ENCODE results near the gene ASNSD1.
A peak's percentile ranks its signal among the peaks of the same experiment; 100 is the strongest.

ASNSD1 gene

DNA sequence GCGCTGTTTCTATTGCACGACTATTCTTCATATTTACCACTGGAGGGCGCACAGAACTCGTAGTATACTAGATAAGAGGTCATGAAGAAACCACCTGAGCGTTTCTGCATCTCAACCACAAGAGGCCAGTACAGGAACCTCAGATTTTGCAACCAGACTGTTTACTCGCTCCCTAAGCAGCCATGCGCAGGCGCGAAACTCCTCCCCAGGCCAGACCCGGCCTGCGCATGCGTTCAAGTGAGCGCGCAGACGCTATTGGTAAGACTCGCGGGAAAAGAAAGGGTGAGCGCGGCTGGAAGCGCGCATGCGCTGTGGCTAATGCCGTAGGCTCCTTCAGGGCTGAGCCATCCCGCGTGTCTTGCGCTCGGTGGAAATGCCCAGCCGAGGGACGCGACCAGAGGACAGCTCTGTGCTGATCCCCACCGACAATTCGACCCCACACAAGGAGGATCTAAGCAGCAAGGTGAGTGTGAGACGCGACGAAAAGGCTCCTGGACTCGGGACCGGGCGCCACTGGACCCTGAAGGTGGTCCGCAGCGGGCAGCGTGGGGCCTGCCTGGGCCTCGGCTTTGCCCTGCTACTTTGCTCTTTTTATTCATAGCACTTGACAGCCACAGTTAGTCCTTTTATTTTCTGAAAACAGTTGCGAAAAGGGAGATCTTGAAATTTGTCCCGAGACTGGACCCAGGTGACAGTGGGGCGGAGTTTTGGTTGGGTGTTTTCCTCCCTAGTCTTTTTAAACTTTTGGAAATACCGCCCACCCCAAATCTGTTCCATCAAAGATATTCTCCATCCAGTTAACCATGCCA is at the start of gene ASNSD1:
TSS of gene ASNSD1 (plus strand) at position 312 of the 809 bp plus-strand sequence. CDS start 4,674 bp downstream, outside the sequence.
- DNase-seq, result peak; percentile 97

DNA sequence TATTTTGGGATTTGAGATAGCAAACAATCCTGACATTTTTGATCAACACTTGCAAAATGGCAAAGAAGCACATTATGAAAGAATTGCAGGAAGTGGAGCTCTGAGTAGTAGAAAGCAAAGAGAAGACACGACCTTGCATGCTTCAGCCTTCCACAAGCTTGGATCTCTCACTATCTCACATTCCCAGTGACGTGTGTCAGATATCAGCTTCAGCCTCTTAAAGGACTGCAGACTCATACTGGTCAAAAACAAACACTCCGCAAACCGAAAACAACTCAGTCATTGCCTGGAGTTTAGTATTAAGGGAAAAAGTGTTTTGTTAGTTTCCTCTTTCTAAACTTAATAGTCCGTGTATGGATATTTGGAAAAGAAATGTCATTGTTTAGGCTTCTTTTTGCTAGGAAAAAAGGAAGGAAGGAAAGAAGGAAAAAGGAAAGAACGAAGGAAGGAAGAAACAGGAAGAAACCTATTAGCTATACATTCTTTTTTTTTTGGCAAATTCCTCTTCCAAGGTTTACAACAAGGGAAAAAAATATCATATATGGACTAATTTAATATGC is 48.1 kb upstream of the ASNSD1 start:
- no peak for DNase-seq

DNA sequence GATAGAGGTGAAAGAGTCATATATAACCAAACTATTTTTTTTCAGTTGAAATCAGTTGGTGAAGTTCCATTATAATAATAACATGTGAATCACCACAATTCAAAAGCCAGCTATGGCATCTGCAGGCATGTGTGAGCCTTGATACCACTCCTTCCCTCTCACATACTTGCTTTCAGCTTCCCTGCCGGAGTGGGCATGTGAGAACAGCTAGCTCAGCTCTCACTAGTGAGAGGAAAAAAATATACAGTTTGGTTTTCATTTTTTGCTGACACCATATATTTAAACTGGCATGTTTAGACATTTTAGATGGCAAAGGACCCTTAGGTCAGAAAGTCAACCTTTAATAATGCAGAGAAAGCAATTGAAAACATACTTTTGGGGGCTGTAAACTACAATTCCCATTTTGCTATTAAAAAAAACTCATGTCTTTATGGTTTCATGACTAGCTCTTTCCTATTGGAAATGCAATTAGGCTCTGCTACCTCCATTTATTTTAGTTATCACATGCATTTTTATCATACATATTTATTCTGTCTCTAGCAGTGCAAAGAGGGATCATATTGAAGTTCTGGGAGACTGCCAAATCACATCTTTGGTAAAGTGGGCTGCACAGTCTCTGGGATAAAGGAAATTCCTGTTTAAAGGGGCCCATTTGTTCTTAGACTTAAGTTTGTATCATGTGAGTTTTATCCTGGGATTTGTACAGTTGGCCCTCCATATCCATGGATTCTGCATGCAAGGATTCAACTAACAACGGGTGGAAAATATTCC is 47.4 kb upstream of the ASNSD1 start:
- no peak for DNase-seq

DNA sequence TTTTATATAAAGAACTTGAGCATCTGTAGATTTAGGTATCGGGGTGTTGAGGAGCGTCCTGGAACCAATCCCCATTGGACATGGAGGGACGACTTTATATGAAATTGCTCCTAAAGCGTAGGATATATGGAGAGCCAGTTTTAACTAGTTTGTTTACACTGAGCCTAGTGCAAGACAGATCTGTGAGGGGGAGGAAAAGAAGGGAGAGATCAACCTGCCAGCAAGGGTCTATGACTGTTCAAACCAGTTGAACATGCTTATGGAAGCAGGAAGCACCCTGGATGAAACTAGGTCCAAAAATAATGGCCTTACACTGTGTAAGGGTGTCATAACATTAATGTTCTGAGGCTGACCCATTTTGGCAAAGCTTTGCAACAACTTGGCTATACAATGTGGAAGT is 46.7 kb upstream of the ASNSD1 start:
- no peak for DNase-seq

DNA sequence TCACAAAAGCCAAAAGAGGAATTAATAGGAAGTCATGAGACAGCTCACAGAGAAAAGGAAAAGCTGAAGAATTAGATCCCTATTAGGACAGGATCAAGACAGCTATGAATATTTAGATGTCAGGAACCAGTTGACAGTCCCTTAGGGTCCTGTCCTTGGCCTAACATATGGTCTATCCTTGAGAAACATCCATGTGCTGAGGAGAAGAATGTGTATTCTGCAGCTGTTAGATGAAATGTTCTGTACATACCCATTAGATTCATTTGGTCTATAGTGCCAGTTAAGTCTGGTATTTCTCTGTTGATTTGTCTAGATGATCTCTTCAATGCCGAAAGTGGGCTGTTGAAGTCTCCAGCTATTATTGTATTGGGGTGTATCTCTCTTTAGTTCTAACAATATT is 43.1 kb upstream of the ASNSD1 start:
- no peak for DNase-seq

DNA sequence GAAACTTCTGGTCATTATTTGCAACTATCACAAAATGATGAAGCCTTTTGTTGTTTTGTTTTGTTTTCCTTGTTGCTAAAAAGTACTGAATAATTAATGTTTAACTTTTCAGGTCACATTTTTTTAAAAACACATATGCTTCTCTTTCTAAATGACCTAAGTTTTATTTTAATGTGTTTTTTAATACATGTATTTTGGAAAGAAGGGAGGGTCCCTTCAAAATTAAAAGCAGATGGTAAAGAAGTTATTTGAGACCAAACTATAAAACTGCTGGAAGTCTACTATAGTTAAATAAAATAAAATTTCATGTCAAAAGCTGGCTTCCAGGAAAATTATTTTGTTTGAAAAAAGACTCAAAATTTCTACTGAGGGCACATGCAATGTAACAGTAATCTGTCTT is 39.5 kb upstream of the ASNSD1 start:
- no peak for DNase-seq

DNA sequence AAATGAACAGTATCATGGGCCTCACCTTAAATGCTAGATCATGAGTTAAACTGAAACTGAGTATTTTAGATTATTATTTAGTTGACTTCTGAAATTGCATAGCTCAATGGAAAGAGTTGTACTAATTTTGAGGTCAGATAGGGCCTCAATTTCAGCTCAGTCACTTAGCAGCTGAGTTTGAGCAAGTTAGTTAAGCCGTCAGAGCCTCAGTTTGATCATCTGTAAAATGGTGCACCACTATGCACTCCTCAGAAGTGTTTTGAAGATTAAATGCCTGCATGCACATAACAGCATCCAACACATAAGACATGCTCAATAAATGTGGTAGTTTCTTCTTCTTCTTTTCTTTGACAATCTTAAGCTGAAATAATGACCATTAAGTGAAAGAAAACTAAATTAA is 38.2 kb upstream of the ASNSD1 start:
- no peak for DNase-seq

DNA sequence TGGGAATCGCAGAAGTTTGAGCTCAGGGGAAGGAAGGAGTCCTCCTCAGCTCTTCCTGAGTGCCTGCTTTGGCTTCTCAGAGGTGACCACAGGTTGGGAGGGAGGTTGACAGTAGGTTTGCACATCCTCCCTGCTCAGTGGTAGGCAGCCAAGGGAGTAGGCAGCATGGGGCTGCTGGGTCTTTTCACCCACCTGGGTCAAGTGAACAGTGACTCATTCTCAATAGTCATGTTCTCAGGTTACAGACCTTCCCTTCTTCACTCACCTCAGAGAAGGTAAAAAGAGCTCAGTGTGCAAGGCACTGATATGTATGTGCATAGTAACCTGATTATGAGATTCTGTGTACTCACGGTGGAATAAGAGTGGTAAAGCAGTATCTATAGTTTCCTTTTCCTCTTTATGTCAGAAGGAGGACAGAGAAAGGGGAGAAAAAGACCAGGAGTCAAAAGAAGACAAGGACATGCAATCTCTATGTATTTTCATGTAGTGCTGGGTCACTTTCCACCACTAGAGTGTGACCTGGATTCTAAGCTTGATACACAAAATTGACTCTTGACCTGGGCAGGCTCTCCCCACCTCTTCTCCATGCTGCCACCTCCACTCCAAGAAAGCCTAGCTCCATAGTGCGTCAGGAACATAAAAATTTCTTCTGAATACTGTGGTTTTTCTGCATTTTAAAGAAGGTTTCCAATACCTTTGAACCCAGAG is 36.5 kb upstream of the ASNSD1 start:
- DNase-seq, result no peak

DNA sequence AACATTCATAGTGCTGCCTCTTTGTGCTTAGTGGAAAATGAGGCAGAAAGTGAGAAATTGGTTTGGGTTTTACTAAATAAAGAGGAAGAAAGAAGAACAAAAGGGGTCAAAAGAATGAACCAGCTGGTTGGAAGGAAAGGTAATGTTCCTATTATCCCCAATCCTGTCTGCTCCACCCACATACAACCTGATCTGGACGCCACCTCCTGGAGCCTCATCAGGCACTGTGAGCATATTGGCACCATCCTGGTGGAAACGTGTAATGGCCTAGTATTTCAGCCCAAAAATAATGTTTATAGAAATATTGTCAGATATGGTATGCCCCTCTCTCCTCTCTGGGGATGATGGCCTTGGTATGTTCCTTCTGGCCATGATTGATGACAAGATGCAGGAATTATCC is 35.6 kb upstream of the ASNSD1 start:
- no peak for DNase-seq

DNA sequence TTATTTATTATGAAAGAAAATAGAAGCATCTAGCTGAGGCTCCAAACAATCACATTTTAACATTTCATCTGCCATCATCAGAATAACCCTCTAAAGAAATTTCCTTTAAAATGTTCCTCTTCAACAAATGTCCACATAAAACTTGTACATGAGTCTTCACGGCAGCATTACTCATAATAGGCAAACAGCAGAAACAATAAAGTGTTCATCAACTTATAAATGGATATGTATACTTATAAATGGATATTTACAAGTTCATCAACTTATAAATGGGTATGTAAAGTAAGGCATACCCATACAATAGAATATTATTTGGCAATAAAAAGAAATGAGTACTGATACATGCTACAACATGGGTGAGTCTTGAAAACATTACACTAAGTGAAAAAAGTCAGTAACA is 33.5 kb upstream of the ASNSD1 start:
- DNase-seq, result no peak

DNA sequence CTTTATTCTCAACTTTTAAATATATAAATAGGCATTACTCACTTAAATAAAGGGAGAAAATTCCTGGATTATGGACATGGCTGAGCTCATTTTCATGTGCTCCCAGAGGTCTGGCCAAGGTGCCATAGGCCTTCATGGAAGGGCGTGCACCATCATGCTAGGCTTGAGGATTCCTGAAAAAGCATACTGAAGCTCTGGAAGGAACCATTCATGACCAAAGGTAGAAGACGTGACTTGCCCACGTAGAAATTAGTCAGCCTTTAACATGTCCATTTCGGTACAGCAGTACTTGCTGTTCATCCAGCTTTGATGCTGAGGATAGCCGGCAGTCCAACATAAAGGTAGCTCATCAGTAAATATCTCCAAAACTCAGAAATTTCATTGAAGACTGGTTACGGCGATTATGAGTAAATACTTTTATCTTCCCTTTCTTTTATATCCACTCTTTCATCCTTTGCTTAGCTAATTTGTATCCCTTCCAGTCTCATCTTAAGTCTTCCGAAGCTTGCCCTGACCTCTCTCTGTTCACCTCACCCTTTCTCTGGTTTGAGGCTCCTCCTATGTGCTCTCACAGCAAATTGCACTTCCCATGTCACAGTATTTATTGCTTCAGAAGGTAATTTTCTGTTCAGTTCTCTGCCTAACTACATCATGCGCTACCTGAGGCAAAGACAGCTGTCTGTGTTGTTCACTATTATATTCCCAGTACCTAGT is 32.3 kb upstream of the ASNSD1 start:
- DNase-seq, result no peak

DNA sequence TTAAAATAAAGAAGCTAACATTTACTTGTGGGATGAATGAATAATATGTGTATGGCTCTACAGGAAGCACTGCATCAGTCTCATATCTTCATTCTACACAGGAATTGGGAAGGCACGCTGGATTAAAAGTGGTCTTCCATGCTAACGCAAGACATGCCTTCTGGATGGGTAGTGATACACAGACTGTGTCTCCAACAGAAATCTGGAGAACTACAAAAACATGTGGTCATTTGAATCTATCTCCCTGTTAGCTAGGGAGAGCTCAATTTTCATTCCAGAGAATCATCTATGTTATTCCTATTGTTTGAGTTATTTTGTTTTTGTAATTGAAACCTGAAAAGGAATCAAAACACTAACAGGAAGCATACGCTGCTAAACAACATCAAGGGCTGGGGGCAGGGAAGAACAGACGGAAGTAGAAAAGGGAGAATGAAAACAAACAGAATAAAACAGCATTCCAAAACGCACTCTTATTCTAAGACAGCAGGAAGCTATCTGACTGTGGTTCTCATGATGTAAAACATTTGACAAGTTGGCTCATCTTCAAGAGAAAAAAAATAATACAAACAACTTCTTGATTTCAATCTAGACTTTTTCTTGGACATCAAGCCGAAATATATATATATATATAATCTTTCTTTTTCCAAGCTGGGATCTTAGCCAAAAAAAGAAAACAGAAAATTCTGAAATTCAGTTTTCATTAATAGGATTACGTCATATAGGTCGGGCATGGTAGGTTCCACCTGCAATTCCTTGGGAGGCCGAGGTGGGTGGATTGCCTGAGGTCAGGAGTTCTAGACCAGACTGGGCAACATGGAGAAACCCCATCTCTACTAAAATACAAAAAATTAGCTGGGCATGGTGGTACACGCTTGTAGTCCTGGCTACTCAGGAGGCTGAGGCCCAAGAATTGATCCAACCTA is 31.5 kb upstream of the ASNSD1 start:
- DNase-seq, result no peak

DNA sequence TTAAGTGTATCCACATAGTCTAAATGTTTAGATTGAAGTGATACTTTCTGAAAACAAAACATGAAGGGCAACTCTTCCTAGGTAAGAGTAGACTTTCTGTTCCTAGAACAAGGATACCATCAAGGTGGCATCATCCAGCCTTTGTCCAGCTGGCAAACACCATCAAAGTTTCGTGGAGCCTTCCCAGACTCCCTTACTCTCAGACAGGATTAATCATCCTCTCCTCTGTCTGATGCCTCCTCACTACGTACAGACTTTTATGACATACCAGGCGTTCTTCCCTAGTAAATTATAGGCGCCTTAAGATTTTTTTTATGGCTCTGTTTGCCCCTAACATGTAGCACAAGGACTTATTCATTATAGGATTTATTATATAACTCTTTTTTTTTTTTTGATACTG is 29.4 kb upstream of the ASNSD1 start:
- DNase-seq, result no peak

DNA sequence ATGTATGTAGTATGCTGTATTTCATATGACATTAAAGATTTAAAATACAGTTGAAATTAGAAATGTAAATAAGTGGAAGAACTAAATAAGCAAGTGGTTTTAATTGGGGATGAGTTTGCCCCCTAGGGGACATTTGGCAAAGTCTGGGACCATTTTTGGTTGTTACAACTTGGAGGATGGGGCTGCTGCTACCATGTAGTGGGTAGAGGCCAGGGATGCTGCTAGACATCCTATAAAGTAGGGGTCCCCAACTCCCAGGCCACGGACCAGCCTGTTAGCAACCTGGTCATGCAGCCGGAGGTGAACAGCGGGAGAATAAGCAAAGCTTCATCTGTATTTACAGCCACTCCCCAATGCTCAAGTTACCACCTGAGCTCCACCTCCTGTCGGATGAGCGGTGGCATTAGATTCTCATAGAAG is 27.9 kb upstream of the ASNSD1 start:
- DNase-seq, result no peak

DNA sequence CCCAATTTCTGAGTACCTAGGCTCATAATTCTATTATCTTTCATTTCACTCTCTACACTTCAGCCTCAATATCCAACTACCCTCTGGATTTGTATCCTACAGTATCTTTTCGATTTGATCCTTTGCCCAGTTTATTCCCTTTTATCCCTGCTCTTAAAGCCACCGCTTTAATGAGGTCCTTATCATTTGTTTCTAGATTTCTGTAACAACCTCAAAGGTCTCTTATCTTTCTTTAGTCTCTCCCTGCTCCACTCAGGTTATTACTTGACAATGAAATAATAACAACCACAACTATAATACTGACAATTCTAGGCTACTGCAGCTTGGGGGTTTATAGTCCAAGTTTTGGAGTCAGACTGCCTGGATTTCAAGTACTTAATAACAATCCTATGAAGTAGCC is 25.9 kb upstream of the ASNSD1 start:
- no peak for DNase-seq

DNA sequence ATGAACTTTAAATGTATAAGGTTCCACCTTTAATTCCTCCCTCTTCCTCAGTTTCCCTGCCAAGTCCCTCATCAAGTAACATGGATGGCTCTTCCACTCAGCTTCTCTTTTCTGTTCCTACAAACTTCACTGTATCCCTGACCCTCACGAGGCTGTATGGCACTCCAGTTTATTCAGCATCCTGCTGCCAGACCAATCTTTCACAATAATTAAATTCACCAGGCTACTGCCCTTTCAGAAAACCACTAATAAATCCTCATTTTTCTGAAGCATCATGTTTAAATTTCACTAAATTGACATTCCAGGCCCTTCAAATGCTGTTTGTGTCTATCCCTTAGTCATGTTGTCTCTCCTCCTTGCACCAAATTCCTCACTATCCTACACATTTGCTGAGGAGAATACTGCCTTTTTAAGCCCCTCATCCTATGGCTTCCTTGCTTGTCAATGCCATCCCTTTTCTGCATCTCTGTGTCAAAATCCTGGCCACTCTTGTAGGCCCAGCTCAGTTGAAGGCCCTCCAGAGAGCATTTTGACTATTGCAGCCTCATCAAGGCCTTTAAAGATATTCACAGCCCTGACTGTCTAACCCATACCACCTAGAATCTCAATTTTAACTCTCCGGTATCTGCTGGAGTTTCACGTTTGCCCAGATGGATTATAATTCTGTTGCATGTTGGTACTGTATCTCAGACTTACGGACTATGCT is 22.8 kb upstream of the ASNSD1 start:
- DNase-seq, result no peak

DNA sequence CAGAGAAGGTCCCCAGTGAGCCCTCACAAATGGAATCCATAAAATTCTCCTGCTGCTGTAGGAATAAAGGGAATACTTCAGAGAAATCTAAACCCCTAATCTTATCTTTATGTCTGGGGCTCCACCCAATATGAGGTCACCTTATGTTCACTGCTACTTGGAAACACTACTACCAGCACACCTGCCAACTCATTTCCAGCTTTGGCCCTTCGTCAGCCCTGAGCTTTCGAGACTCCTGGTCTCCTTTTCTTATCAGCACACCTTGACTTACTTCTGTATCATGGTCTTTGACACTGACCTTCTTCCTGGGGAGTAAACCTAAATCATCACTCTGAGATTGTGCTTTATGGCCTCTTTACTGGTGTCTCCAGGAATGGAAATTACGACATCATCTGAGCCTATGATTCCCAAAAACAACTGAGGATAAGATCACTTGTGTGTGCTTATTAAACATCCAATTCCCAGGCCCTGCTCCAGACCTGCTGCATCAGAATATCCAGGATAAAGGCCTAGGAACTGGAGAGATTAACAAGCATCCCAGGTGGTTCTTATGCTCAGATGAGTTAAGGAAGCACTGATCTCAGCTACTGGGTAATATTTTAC is 22.2 kb upstream of the ASNSD1 start:
- DNase-seq, result no peak

DNA sequence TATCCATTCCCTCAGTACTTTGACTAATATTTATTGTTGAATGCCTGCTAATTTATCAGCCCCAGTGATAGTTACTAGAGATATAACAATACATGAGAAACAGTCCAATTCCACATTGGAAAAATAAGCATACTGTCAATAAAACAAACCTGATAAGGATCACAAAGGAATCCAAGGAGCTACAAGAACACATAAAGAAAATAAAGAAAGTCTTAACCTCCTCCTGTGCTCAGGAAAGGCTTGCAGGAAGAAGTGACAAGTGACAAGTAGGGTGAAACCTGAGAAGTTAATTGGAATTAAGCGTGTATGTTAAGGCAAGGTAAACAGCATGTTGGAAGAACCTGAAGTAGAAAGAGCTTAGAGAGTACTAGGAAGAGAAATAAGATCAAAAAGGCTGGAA is 20.3 kb upstream of the ASNSD1 start:
- no peak for DNase-seq

DNA sequence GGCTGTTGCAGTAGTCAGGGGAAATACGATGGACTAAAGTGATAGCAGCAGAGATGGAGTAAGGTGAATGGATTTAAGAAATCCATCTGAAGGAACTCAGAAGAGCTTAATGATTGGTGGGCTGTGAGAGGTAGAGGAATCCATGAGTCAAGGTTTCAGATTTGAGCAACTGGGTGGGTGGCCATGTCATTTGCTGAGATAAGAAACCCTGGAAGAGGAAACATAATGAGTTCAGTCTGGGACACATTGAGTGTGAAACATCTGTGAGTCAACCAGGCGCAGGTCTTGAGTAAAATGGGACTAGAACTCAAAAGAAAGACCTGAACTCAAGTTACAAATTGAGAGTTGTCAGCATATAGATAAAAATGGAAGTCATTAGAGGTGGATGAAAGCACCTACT is 19.7 kb upstream of the ASNSD1 start:
- no peak for DNase-seq

DNA sequence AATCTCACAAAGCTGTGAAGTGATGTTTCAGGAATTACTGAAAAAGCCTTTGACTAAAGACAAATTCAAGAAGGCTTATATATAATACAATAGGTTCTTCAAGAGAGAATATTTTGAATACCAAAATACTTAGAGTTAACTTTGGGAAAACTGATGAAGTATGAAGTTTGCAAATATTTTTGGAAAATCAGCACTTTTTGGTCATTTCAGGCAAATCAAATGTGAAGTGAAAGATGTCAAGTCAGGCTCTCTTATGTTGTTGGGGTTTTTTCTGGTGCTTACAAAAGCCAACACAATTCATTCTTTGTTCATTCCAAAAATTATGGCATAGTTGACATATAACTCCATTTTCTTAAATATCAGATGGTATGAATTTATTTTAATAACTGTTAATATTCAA is 14.7 kb upstream of the ASNSD1 start:
- no peak for DNase-seq

Measured in SHP77 treated with DMSO at 0.1 percent for 48 hours (cell line).